ENCODE measurements around the gene FASTKD2.

FASTKD2 gene

GRCh38 chr2:206784559-206785353 is 19.4 kb downstream of the FASTKD2 start:
- Histone ChIP-seq H3K79me2 (ENCODE audit: insufficient read depth, low read length) (0 out of 2 replicates have a peak, but pooled peaks cover under 1% of the 10 kb centered on the region), H3K9me3 (ENCODE audit: insufficient read depth, low read depth, low read length) (peaks cover 4% of the 10 kb centered on the region; the same call in 1 of the 2 replicates), H3K4me3 (ENCODE audit: low read length, poor library complexity, severe bottlenecking) (no peak overlapping the region), H3K4me1 (ENCODE audit: insufficient read depth, low read length, poor library complexity, severe bottlenecking) (no peaks in the 10 kb centered on the region), H2AFZ (ENCODE audit: low read length) (no peak overlapping the region), H4K20me1 (ENCODE audit: insufficient read depth, low read length, poor library complexity, severe bottlenecking) (no peaks in the 10 kb centered on the region), H3K27me3 (ENCODE audit: insufficient read depth, low read length, poor library complexity, severe bottlenecking) (no peaks in the 10 kb centered on the region), H3K9me2 (replicated peaks; ENCODE audit: low read depth, low read length) (no peaks in the 10 kb centered on the region), H3K4me2 (ENCODE audit: low read depth, low read length, poor library complexity, severe bottlenecking) (no peak overlapping the region), H3K36me3 (ENCODE audit: insufficient read depth, low read length) (peaks cover 82% of the 10 kb centered on the region), H3F3A (ENCODE audit: low read depth) (no peaks in the 10 kb centered on the region), H3K9ac (ENCODE audit: low read depth, low read length, poor library complexity, severe bottlenecking) (no peak overlapping the region)
- TF ChIP-seq EZH2phosphoT487 (IDR thresholded peaks at IDR 0.05; ENCODE audit: borderline replicate concordance), result no peak
- TF ChIP-seq CTCF (conservative IDR thresholded peaks at IDR 0.05; ENCODE audit: low read length), result no peak

- Histone ChIP-seq H3K4me3 (ENCODE audit: low read length, poor library complexity, severe bottlenecking) (no peak overlapping the region), H3K9me2 (replicated peaks; ENCODE audit: low read depth, low read length) (no peaks in the 10 kb centered on the region), H3K4me1 (ENCODE audit: insufficient read depth, low read length, poor library complexity, severe bottlenecking) (no peaks in the 10 kb centered on the region), H3F3A (ENCODE audit: low read depth) (no peaks in the 10 kb centered on the region), H3K36me3 (ENCODE audit: insufficient read depth, low read length) (peaks cover 61% of the 10 kb centered on the region), H3K4me2 (ENCODE audit: low read depth, low read length, poor library complexity, severe bottlenecking) (no peak overlapping the region), H3K27me3 (ENCODE audit: insufficient read depth, low read length, poor library complexity, severe bottlenecking) (no peaks in the 10 kb centered on the region), H4K20me1 (ENCODE audit: insufficient read depth, low read length, poor library complexity, severe bottlenecking) (no peaks in the 10 kb centered on the region), H3K9ac (ENCODE audit: low read depth, low read length, poor library complexity, severe bottlenecking) (no peak overlapping the region), H3K9me3 (ENCODE audit: insufficient read depth, low read depth, low read length) (no peaks in the 10 kb centered on the region), H2AFZ (ENCODE audit: low read length) (no peak overlapping the region), H3K79me2 (ENCODE audit: insufficient read depth, low read length) (no peaks in the 10 kb centered on the region)
- TF ChIP-seq EZH2phosphoT487 (IDR thresholded peaks at IDR 0.05; ENCODE audit: borderline replicate concordance), result no peak
- TF ChIP-seq CTCF (conservative IDR thresholded peaks at IDR 0.05; ENCODE audit: low read length), result no peak
These were observed 25.0 kb downstream of the FASTKD2 start for GRCh38 chr2:206790311-206790935.

GRCh38 chr2:206792645-206793044 is 27.2 kb downstream of the FASTKD2 start:
- H2AFZ ChIP-seq (ENCODE audit: low read length), result no peak overlapping the region
- H4K20me1 ChIP-seq (ENCODE audit: insufficient read depth, low read length, poor library complexity, severe bottlenecking), result no peaks in the 10 kb centered on the region
- no peaks in the 10 kb centered on the region for H3K9me2 ChIP-seq (replicated peaks; ENCODE audit: low read depth, low read length)

More at GRCh38 chr2:206792645-206793044, 27.2 kb downstream of the FASTKD2 start:
- TF ChIP-seq EZH2phosphoT487 (IDR thresholded peaks at IDR 0.05; ENCODE audit: borderline replicate concordance) (no peak), CTCF (conservative IDR thresholded peaks at IDR 0.05; ENCODE audit: low read length) (no peak)
- Histone ChIP-seq H3F3A (ENCODE audit: low read depth) (no peaks in the 10 kb centered on the region), H3K79me2 (ENCODE audit: insufficient read depth, low read length) (no peaks in the 10 kb centered on the region), H3K9me3 (ENCODE audit: insufficient read depth, low read depth, low read length) (no peaks in the 10 kb centered on the region), H3K4me2 (ENCODE audit: low read depth, low read length, poor library complexity, severe bottlenecking) (no peak overlapping the region), H3K36me3 (ENCODE audit: insufficient read depth, low read length) (peaks cover 45% of the 10 kb centered on the region), H3K9ac (ENCODE audit: low read depth, low read length, poor library complexity, severe bottlenecking) (no peak overlapping the region), H3K4me1 (ENCODE audit: insufficient read depth, low read length, poor library complexity, severe bottlenecking) (no peaks in the 10 kb centered on the region), H3K27me3 (ENCODE audit: insufficient read depth, low read length, poor library complexity, severe bottlenecking) (no peaks in the 10 kb centered on the region), H3K4me3 (ENCODE audit: low read length, poor library complexity, severe bottlenecking) (no peak overlapping the region)

All from Loucy (cell line).